Caki2 (cell line): ENCODE results near the gene CCDC158. TPM values are rescaled to one million over a fixed set of nuclear protein-coding genes. Genes with fewer than 3 reads are reported as not detected.
A peak's percentile ranks its signal among the peaks of the same experiment; 100 is the strongest.
"Not testable (repeated sequence)": the region's sequence is repeated elsewhere in the genome, so short reads cannot be mapped to it uniquely, and the experiment has no call there.

ENCODE experiments used
- DNase-seq: peaks from one replicate; pipeline ENCODE4 v3.0.0-alpha.2; 2015; ENCODE audit warnings: low read depth
- in situ Hi-C: cut with HindIII; loops from 2 replicates; pipeline ENCODE4 v1.10.0; 2016; ENCODE audit warnings: low sequenced_read_pairs, low pct_unique_long_range_greater_than_20kb, mixed read lengths
- total RNA-seq: library from RNA; depleted of rRNA; stranded (reverse); fragments of >200 nt; shearing (Covaris generic); gene quantifications from 2 replicates; pipeline ENCODE4 v1.2.3, GENCODE V29; 2014; ENCODE audit warnings: low replicate concordance; rRNA removed

The CCDC158 gene
- total RNA-seq, result not detected in 2 replicates

DNA sequence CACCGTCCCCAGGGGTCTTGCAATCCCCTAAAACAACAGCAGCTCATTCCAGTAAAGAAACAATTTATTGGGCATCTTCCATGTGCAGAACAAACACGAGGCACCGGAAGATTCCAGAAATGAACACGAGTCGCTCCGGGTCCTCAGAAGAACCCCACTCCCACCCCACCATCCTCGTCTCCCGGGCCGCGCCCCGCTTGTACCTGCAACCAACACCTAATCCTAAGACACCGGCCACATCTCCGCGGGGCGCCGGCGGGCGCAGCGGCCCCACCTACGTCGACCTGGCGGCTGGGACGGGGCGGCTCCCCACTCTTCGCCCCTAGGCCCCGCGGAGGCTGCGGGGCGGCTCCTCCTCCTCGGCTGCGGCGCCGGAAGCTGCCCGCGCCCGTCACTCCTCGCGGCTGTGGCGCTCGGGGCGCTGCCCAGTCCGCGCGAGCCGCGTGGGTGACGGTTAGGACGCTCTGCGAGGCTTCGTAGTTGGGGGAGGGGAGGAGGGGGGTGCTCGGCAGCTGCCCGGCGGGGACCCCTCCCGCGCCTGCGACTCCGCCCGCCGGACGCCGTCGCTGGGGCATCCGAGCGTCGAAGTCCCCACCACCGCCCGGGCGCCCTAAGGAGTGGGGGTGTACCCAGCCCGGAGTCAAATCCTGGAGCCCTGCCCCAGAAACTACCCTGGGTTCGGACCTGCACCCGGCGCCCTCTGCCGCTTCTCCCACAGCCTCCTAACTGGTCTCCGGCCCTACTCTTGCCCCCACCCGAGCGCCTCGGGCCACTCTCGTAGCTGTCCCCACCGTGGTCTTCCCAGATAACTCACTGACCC is at the start of gene CCDC158:
TSS of gene CCDC158 (minus strand) at position 380 of the 820 bp plus-strand sequence. CDS start 17,934 bp downstream, outside the sequence.
- no peak for DNase-seq
- in situ Hi-C loops, result no loop called here

- DNase-seq, result no peak
- in situ Hi-C loops, result no loop called here
Observed at GRCh38 chr4:76470532-76470931, 49.6 kb upstream of the CCDC158 start.

GRCh38 chr4:76470064-76470463 is 49.1 kb upstream of the CCDC158 start:
- in situ Hi-C loops, result no loop called here
- DNase-seq, result no peak

GRCh38 chr4:76463568-76463967 is 42.6 kb upstream of the CCDC158 start:
- no peak for DNase-seq
- in situ Hi-C loops, result no loop called here

DNA sequence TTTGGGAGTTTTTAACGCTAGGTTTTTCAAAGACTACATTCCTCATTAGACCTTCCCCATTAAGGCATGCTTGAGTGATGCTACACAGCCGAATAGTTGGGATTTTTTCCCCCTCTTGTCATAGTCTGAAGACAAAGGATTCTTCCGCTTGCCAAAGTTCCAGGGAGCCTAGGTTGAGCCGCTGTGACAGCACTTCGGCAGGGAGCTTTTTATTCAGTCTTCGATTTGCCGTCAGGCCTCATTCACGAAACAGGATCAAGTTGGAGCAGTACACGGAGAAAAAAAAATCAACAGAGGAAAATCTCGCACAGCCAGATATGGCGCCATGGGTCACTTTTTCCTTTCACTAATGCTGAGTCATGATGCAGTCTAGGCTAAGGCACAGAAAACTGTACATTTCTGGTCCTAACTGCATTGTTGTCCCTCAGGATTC is 38.4 kb upstream of the CCDC158 start:
- peak; percentile 48 for DNase-seq
- in situ Hi-C loops, result no loop called here

GRCh38 chr4:76458825-76459224 is 37.9 kb upstream of the CCDC158 start:
- DNase-seq, result no peak
- in situ Hi-C loops, result no loop called here

GRCh38 chr4:76458297-76458696 is 37.4 kb upstream of the CCDC158 start:
- in situ Hi-C loops, result no loop called here
- DNase-seq, result no peak

- in situ Hi-C loops, result no loop called here
- DNase-seq, result no peak
Observed at GRCh38 chr4:76457885-76458284, 36.9 kb upstream of the CCDC158 start.

DNA sequence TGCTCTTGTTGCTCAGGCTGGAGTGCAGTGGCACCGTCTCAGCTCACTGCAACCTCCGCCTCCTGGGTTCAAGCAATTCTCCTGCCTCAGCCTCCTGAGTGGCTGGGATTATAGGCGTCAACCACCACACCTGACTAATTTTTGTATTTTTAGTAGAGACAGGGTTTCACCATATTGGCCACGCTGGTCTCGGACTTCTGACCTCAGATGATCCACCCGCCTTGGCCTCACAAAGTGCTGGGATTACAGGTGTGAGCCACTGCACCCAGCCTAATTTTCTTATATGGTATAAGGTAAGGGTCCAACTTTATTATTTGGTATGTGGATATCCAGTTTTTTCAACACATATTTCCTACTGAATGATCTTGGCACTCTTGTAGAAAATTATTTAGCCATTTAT is 33.1 kb upstream of the CCDC158 start:
- in situ Hi-C loops, DNase-seq: not testable (repeated sequence)

DNA sequence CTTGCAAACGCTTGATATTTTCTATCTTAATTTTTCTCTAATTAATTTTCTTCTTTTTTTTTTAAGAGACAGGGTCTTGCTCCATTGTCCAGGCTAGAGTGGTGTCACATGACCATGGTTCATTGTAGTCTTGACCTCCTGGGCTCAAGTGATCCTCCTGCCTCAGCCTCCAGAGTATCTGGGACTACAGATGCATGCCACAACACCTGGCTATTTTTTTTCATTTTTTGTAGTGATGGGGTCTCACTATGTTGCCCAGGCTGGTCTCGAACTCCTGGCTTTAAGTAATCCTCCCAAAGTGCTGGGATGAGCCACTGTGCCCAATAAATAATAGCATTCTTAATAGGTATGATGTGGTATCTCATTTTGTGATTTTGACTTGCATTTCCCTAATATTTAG is 32.3 kb upstream of the CCDC158 start:
- in situ Hi-C loops, result no loop called here
- DNase-seq, result no peak

- no peak for DNase-seq
- in situ Hi-C loops, result no loop called here
Observed at GRCh38 chr4:76449833-76450232, 28.9 kb upstream of the CCDC158 start.

- DNase-seq, result peak; percentile 28
Observed at GRCh38 chr4:76449362-76449767, 28.4 kb upstream of the CCDC158 start.

GRCh38 chr4:76448211-76448610 is 27.3 kb upstream of the CCDC158 start:
- no peak for DNase-seq
- in situ Hi-C loops, result no loop called here

More at GRCh38 chr4:76449362-76449767, 28.4 kb upstream of the CCDC158 start:
- in situ Hi-C loops, result no loop called here

DNA sequence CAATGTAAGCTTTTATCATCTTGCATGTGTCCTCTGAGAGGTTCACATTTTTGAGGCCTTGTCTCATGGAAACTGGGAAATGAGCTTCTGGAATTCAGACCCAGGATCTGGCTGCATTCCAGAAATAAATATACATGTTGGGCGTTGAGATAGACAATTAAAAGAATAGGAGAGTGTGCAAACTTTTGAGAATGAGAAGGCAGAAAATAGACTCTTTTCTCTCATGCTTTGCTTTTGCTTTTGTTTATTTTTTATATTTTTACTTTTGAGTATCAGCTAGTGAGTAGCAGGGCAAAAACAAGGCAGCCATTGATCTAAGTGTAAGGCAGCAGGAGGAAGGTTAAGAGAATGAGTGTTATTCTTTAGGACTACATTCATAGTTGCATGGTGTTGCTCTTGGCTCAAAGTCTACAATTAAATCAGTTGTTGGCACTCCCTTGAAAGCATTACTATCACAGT is 26.5 kb upstream of the CCDC158 start:
- in situ Hi-C loops, result no loop called here
- no peak for DNase-seq

DNA sequence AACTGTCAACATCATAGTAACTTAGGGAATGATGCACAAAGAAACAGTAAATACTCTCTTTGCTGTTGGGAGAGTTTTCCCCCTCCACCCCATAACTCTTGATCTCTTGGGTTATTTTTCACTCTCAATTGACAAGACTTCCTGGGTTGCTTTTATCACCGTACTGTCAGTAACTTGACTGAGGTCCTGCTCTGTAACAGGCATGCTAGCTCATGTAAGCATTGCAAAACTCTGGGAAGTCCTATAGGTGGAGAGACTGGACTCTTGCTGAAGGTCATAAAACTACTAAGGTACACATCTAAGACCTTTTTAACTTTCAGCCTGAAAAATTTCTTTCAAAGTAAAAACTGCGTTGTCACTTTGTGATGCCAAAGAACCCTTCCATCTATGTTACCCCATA is 25.0 kb upstream of the CCDC158 start:
- in situ Hi-C loops, result no loop called here
- DNase-seq, result no peak

GRCh38 chr4:76443376-76443775 is 22.4 kb upstream of the CCDC158 start:
- in situ Hi-C loops, result no loop called here

GRCh38 chr4:76442807-76443206 is 21.9 kb upstream of the CCDC158 start:
- in situ Hi-C loops, result no loop called here
- no peak for DNase-seq

More at GRCh38 chr4:76443376-76443775, 22.4 kb upstream of the CCDC158 start:
- no peak for DNase-seq

DNA sequence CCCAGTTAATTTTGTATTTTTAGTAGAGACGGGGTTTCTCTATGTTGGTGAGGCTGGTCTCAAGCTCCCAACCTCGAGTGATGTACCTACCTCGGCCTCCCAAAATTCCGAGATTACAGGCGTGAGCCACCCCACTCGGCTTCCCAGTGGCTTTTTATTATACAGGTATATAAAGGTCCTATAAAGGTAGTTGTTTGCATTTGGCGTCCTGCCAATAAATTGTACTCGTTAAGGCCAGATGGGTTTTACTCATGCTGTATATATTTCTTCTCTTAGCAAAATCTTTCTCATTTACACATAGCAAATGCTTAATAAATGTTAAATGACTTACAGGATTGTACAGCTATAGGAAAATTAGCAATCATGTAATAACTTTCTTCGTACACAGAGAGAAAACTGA is 20.9 kb upstream of the CCDC158 start:
- DNase-seq, result no peak
- in situ Hi-C loops, result no loop called here

DNA sequence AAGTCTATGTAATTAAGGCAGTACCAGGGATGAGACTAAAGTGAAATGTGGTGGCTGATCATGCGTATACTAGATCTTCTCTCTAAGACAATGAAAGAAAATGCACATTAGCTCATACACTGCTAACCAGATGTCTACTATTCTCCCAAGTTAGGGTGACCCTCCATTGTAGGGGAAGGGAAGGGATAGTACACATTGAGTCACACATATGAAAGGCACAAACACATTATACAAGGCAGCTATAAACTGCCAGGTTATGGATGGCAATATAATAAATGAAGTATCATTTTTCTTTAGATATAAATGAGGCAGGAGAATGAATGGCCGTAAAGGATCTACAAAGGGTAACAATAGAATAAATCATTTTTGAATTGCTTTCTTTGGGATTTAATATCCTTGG is 18.6 kb upstream of the CCDC158 start:
- DNase-seq, result no peak
- in situ Hi-C loops, result no loop called here
